Endothelial cell (in vitro differentiated cells): ENCODE results near the gene PEAK3. TPM values are rescaled to one million over a fixed set of nuclear protein-coding genes. Genes with fewer than 3 reads are reported as not detected.
"Not testable (repeated sequence)": the region's sequence is repeated elsewhere in the genome, so short reads cannot be mapped to it uniquely, and the experiment has no call there.

Experiments used
- DNase-seq: peaks from one replicate; pipeline ENCODE4 v3.0.0; 2021; ENCODE audit warnings: low spot score
- H3K27ac Mint-ChIP-seq: one replicate; pipeline ENCODE4 v1.8.0; 2021; ENCODE audit warnings: mixed read lengths, inconsistent platforms; ENCODE audit not compliant: unreplicated experiment
- H3K27me3 Mint-ChIP-seq: one replicate; pipeline ENCODE4 v1.8.0; 2021; ENCODE audit warnings: mild to moderate bottlenecking, moderate library complexity, mixed read lengths, inconsistent platforms; ENCODE audit not compliant: unreplicated experiment
- H3K36me3 Mint-ChIP-seq: one replicate; pipeline ENCODE4 v1.8.0; 2021; ENCODE audit warnings: mild to moderate bottlenecking, low read depth, mixed read lengths, inconsistent platforms; ENCODE audit not compliant: unreplicated experiment
- H3K4me1 Mint-ChIP-seq: one replicate; pipeline ENCODE4 v1.8.0; 2021; ENCODE audit warnings: mild to moderate bottlenecking, mixed read lengths, inconsistent platforms; ENCODE audit not compliant: unreplicated experiment
- H3K4me3 Mint-ChIP-seq: one replicate; pipeline ENCODE4 v1.8.0; 2021; ENCODE audit warnings: mild to moderate bottlenecking, mixed read lengths, inconsistent platforms; ENCODE audit not compliant: unreplicated experiment
- H3K9me3 Mint-ChIP-seq: one replicate; pipeline ENCODE4 v1.8.0; 2021; ENCODE audit warnings: mixed read lengths, inconsistent platforms; ENCODE audit not compliant: unreplicated experiment
- CTCF ChIP-seq: fragments of 200-600 bp; sonication (generic); IDR thresholded peaks from one replicate; pipeline ENCODE4 v1.5.0; 2021; ENCODE audit warnings: antibody characterized with exemption; ENCODE audit not compliant: unreplicated experiment
- total RNA-seq: library from RNA; stranded (reverse); fragmentation: NEBNext Ultra II Directional; extraction: Animal tissue kit (Norgen Biotek cat#: 25700); gene quantifications from one replicate; pipeline ENCODE4 v1.2.1, GENCODE V29; 2021; ENCODE audit not compliant: unreplicated experiment

The PEAK3 gene
- total RNA-seq, 1 donor from 2014 or later = 0.97 TPM

- no peak for DNase-seq
- TF ChIP-seq CTCF = no peak
Measured at GRCh38 chr19:2286402-2287140, 4.6 kb upstream of the PEAK3 start.

GRCh38 chr19:2283835-2284507 lies 2.0 kb upstream of the PEAK3 start:
- peaks cover 8% of the 10 kb centered on the region for H3K4me1 Mint-ChIP-seq
- no peak for DNase-seq
- no peak overlapping the region for H3K27ac Mint-ChIP-seq
- H3K9me3 Mint-ChIP-seq = no peaks in the 10 kb centered on the region
- no peak overlapping the region for H3K4me3 Mint-ChIP-seq
- no peak for TF ChIP-seq CTCF
- H3K36me3 Mint-ChIP-seq = no peaks in the 10 kb centered on the region
- peaks cover 7% of the 10 kb centered on the region for H3K27me3 Mint-ChIP-seq

More at GRCh38 chr19:2286402-2287140, 4.6 kb upstream of the PEAK3 start:
- peaks cover 10% of the 10 kb centered on the region for H3K27me3 Mint-ChIP-seq
- H3K36me3 Mint-ChIP-seq = no peaks in the 10 kb centered on the region
- no peak overlapping the region for H3K27ac Mint-ChIP-seq
- no peak overlapping the region for H3K4me3 Mint-ChIP-seq
- peaks cover 12% of the 10 kb centered on the region for H3K4me1 Mint-ChIP-seq
- no peaks in the 10 kb centered on the region for H3K9me3 Mint-ChIP-seq

- Mint-ChIP-seq H3K4me3 (peak overlapping the region; percentile 82), H3K27ac (no peak overlapping the region), H3K4me1 (peaks cover 5% of the 10 kb centered on the region), H3K36me3 (no peaks in the 10 kb centered on the region), H3K27me3 (peaks cover 2% of the 10 kb centered on the region), H3K9me3 (no peaks in the 10 kb centered on the region)
- no peak for TF ChIP-seq CTCF
- DNase-seq = no peak
Measured at GRCh38 chr19:2282862-2283237, 875 bp upstream of the PEAK3 start.

GRCh38 chr19:2281265-2282061 lies 512 bp downstream of the PEAK3 start:
- not testable (repeated sequence) for H3K27ac Mint-ChIP-seq, H3K4me1 Mint-ChIP-seq, DNase-seq, H3K36me3 Mint-ChIP-seq, H3K9me3 Mint-ChIP-seq, H3K27me3 Mint-ChIP-seq
- H3K4me3 Mint-ChIP-seq = peak overlapping the region; percentile 56

- no peaks in the 10 kb centered on the region for H3K9me3 Mint-ChIP-seq
- no peak overlapping the region for H3K4me3 Mint-ChIP-seq
- H3K27me3 Mint-ChIP-seq = peaks cover 2% of the 10 kb centered on the region
- no peak overlapping the region for H3K27ac Mint-ChIP-seq
- DNase-seq = no peak
- peaks cover 6% of the 10 kb centered on the region for H3K36me3 Mint-ChIP-seq
- peaks cover 5% of the 10 kb centered on the region for H3K4me1 Mint-ChIP-seq
- TF ChIP-seq CTCF = no peak
Measured at GRCh38 chr19:2280633-2281264, 1.2 kb downstream of the PEAK3 start.
